SU-DHL-6 (cell line): ENCODE measurements around the gene CDHR2.

Source experiments
- H2AFZ ChIP-seq: fragments of 200-600 bp; sonication (generic); 2 replicates; pipeline ENCODE4 v1.6.1; 2014; ENCODE audit warnings: low read depth, mild to moderate bottlenecking, moderate library complexity, mixed read lengths, antibody characterized with exemption, low read length; ENCODE audit not compliant: severe bottlenecking
- H3F3A ChIP-seq: fragments of 200-600 bp; shearing (Covaris generic); 2 replicates; pipeline ENCODE4 v1.6.0; 2016; ENCODE audit warnings: antibody characterized with exemption, mild to moderate bottlenecking; ENCODE audit not compliant: insufficient read depth
- H3K27ac ChIP-seq: fragments of 200-600 bp; sonication (generic); 2 replicates; pipeline ENCODE4 v1.5.1; 2016; ENCODE audit warnings: low read depth, mild to moderate bottlenecking, low read length, moderate library complexity, mixed read lengths
- H3K27me3 ChIP-seq: fragments of 200-600 bp; sonication (generic), shearing (Covaris generic); 2 replicates; pipeline ENCODE4 v1.6.0; 2014; ENCODE audit warnings: mild to moderate bottlenecking, low read length
- H3K36me3 ChIP-seq: fragments of 200-600 bp; sonication (generic); 2 replicates; pipeline ENCODE4 v1.6.1; 2014; ENCODE audit warnings: mild to moderate bottlenecking, low read length, mixed read lengths
- H3K4me2 ChIP-seq: fragments of 300-600, 200-600 bp; shearing (Covaris generic), sonication (generic); 2 replicates; pipeline ENCODE4 v1.6.0; 2014; ENCODE audit warnings: low read length, low read depth, mild to moderate bottlenecking; ENCODE audit not compliant: poor library complexity, severe bottlenecking
- H3K4me3 ChIP-seq: fragments of 200-600 bp; sonication (generic); 2 replicates; pipeline ENCODE4 v1.5.1; 2014; ENCODE audit warnings: antibody characterized with exemption, low read length, mild to moderate bottlenecking, mixed read lengths; ENCODE audit not compliant: insufficient read depth, poor library complexity, severe bottlenecking
- H3K79me2 ChIP-seq: fragments of 200-600 bp; sonication (generic); 2 replicates; pipeline ENCODE4 v1.6.1; 2014; ENCODE audit warnings: mild to moderate bottlenecking, low read length, moderate library complexity; ENCODE audit not compliant: insufficient read depth
- H3K9ac ChIP-seq: fragments of 200-600 bp; sonication (generic); 2 replicates; pipeline ENCODE4 v1.7.0; 2014; ENCODE audit warnings: mild to moderate bottlenecking, low read length
- H3K9me2 ChIP-seq: fragments of 200-600 bp; sonication (generic); replicated peaks from 2 replicates; pipeline ENCODE4 v1.6.1; 2014; ENCODE audit warnings: low read length; ENCODE audit not compliant: insufficient read depth
- H3K9me3 ChIP-seq: fragments of 200-600 bp; sonication (generic); 2 replicates; pipeline ENCODE4 v1.6.1; 2014; ENCODE audit warnings: low read length, mixed read lengths; ENCODE audit not compliant: insufficient read depth
- H4K20me1 ChIP-seq: fragments of 200-600 bp; sonication (generic); 2 replicates; pipeline ENCODE4 v1.6.1; 2014; ENCODE audit warnings: low read depth, mild to moderate bottlenecking, antibody characterized with exemption, low read length, moderate library complexity, mixed read lengths
- CTCF ChIP-seq: fragments of 200-600 bp; sonication (generic); IDR thresholded peaks from one replicate; pipeline ENCODE4 v1.5.1; 2017; ENCODE audit warnings: antibody characterized with exemption, mild to moderate bottlenecking, low read length, moderate library complexity; ENCODE audit not compliant: insufficient read depth, poor library complexity, severe bottlenecking
- EZH2phosphoT487 ChIP-seq: fragments of 200-600 bp; sonication (generic), shearing (Covaris generic); conservative IDR thresholded peaks from 2 replicates; pipeline ENCODE4 v1.6.1; 2018; ENCODE audit warnings: mild to moderate bottlenecking, antibody characterized with exemption, low read length, moderate library complexity, mixed read lengths

Gene CDHR2

GRCh38 chr5:176525677-176526076 lies 23.5 kb upstream of the CDHR2 start:
- Histone ChIP-seq H3K27ac (no peak overlapping the region), H3K4me2 (no peak overlapping the region), H3K4me3 (no peak overlapping the region), H3K36me3 (no peaks in the 10 kb centered on the region), H3F3A (0 out of 2 replicates have a peak, but pooled peaks cover 5% of the 10 kb centered on the region), H3K79me2 (no peaks in the 10 kb centered on the region), H3K9ac (no peak overlapping the region), H4K20me1 (0 out of 2 replicates have a peak, but pooled peaks cover 2% of the 10 kb centered on the region), H2AFZ (no peak overlapping the region), H3K9me3 (no peaks in the 10 kb centered on the region), H3K9me2 (no peaks in the 10 kb centered on the region), H3K27me3 (no peaks in the 10 kb centered on the region)
- no peak for TF ChIP-seq EZH2phosphoT487
- no peak for TF ChIP-seq CTCF

GRCh38 chr5:176526462-176526861 lies 22.7 kb upstream of the CDHR2 start:
- no peak for TF ChIP-seq EZH2phosphoT487
- TF ChIP-seq CTCF = no peak
- Histone ChIP-seq H3K9ac (no peak overlapping the region), H3K9me3 (no peaks in the 10 kb centered on the region), H3K36me3 (no peaks in the 10 kb centered on the region), H3K4me3 (no peak overlapping the region), H3K4me2 (no peak overlapping the region), H3K9me2 (no peaks in the 10 kb centered on the region), H3K27ac (no peak overlapping the region), H3K79me2 (no peaks in the 10 kb centered on the region), H4K20me1 (0 out of 2 replicates have a peak, but pooled peaks cover 2% of the 10 kb centered on the region), H3K27me3 (no peaks in the 10 kb centered on the region), H2AFZ (no peak overlapping the region), H3F3A (0 out of 2 replicates have a peak, but pooled peaks cover 5% of the 10 kb centered on the region)

GRCh38 chr5:176527246-176528222 lies 21.6 kb upstream of the CDHR2 start:
- no peak overlapping the region for H3K27ac ChIP-seq
- no peak overlapping the region for H2AFZ ChIP-seq
- no peak overlapping the region for H3K4me2 ChIP-seq
- H3K4me3 ChIP-seq = no peak overlapping the region
- no peaks in the 10 kb centered on the region; the same call in 1 of the 2 replicates for H3K79me2 ChIP-seq
- 0 out of 2 replicates have a peak, but pooled peaks cover 2% of the 10 kb centered on the region for H4K20me1 ChIP-seq
- H3K9me2 ChIP-seq = no peaks in the 10 kb centered on the region
- H3K27me3 ChIP-seq = no peaks in the 10 kb centered on the region
- H3K9me3 ChIP-seq = no peaks in the 10 kb centered on the region
- 0 out of 2 replicates have a peak, but pooled peaks cover 5% of the 10 kb centered on the region for H3F3A ChIP-seq
- no peak overlapping the region for H3K9ac ChIP-seq
- no peak for TF ChIP-seq CTCF
- H3K36me3 ChIP-seq = no peaks in the 10 kb centered on the region
